ENCODE data around the gene DRC1.

The DRC1 gene

GRCh38 chr2:26410764-26411243 lies 9.1 kb downstream of the DRC1 start:
- no peaks in the 10 kb centered on the region for H3K27me3 ChIP-seq (ENCODE audit: control insufficient read depth, insufficient read depth, low read length)
- H3K4me2 ChIP-seq (ENCODE audit: low read length) = no peak overlapping the region
- H3K79me2 ChIP-seq = no peaks in the 10 kb centered on the region
- no peak overlapping the region for H3K4me3 ChIP-seq (ENCODE audit: low read depth, low read length)
- H3K4me1 ChIP-seq = no peaks in the 10 kb centered on the region
- H3K36me3 ChIP-seq (ENCODE audit: control insufficient read depth, insufficient read depth, low read length) = no peaks in the 10 kb centered on the region
- no peak overlapping the region for H3K27ac ChIP-seq
- no peak overlapping the region for H2AFZ ChIP-seq
- H3K9ac ChIP-seq = no peak overlapping the region
- H3K9me3 ChIP-seq (ENCODE audit: control insufficient read depth, low read length) = no peaks in the 10 kb centered on the region
- no peak for TF ChIP-seq CTCF (IDR thresholded peaks at IDR 0.05)

GRCh38 chr2:26411419-26411818 lies 9.7 kb downstream of the DRC1 start:
- no peaks in the 10 kb centered on the region for H3K4me1 ChIP-seq
- H3K4me3 ChIP-seq (ENCODE audit: low read depth, low read length) = no peak overlapping the region
- no peak overlapping the region for H3K4me2 ChIP-seq (ENCODE audit: low read length)
- no peak overlapping the region for H3K27ac ChIP-seq
- H3K9me3 ChIP-seq (ENCODE audit: control insufficient read depth, low read length) = no peaks in the 10 kb centered on the region
- no peaks in the 10 kb centered on the region for H3K36me3 ChIP-seq (ENCODE audit: control insufficient read depth, insufficient read depth, low read length)
- no peaks in the 10 kb centered on the region for H3K27me3 ChIP-seq (ENCODE audit: control insufficient read depth, insufficient read depth, low read length)
- no peak for TF ChIP-seq CTCF (IDR thresholded peaks at IDR 0.05)
- H2AFZ ChIP-seq = no peak overlapping the region
- H3K9ac ChIP-seq = no peak overlapping the region
- H3K79me2 ChIP-seq = no peaks in the 10 kb centered on the region

- Histone ChIP-seq H3K4me3 (ENCODE audit: low read depth, low read length) (no peak overlapping the region), H3K9me3 (ENCODE audit: control insufficient read depth, low read length) (no peaks in the 10 kb centered on the region), H3K27ac (no peak overlapping the region), H2AFZ (no peak overlapping the region), H3K27me3 (ENCODE audit: control insufficient read depth, insufficient read depth, low read length) (no peaks in the 10 kb centered on the region), H3K4me2 (ENCODE audit: low read length) (no peak overlapping the region), H3K79me2 (no peaks in the 10 kb centered on the region), H3K9ac (no peak overlapping the region), H3K36me3 (ENCODE audit: control insufficient read depth, insufficient read depth, low read length) (no peaks in the 10 kb centered on the region), H3K4me1 (no peaks in the 10 kb centered on the region)
- TF ChIP-seq CTCF (IDR thresholded peaks at IDR 0.05) = no peak
Measured at GRCh38 chr2:26412091-26412673, 10.5 kb downstream of the DRC1 start.

GRCh38 chr2:26414311-26414710 lies 12.6 kb downstream of the DRC1 start:
- H3K4me3 ChIP-seq (ENCODE audit: low read depth, low read length) = no peak overlapping the region
- no peak overlapping the region for H3K27ac ChIP-seq
- H3K9ac ChIP-seq = no peak overlapping the region
- H3K79me2 ChIP-seq = no peaks in the 10 kb centered on the region
- H3K36me3 ChIP-seq (ENCODE audit: control insufficient read depth, insufficient read depth, low read length) = no peaks in the 10 kb centered on the region
- no peaks in the 10 kb centered on the region for H3K4me1 ChIP-seq
- no peak overlapping the region for H2AFZ ChIP-seq
- no peak for TF ChIP-seq CTCF (IDR thresholded peaks at IDR 0.05)
- H3K27me3 ChIP-seq (ENCODE audit: control insufficient read depth, insufficient read depth, low read length) = no peaks in the 10 kb centered on the region
- H3K4me2 ChIP-seq (ENCODE audit: low read length) = no peak overlapping the region
- no peaks in the 10 kb centered on the region for H3K9me3 ChIP-seq (ENCODE audit: control insufficient read depth, low read length)

DNA sequence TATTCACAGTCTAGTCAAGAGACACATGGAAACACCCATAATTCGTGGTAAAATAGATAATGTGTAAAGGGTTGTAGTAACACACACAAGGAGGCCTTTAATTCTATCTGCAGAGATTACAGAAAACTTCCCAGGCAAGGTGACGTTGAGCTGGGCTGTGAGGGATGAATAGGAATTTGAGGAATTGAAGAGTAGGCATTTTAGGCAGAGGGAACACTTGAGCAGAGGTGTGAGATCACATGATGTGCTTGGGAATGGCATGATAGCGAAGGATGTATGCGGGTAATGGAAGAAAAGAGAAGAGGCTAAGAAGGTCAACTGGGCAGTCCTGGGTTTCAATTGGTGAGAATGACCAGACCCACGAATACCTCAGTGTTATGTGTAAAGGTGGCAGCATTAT lies 20.2 kb downstream of the DRC1 start:
- Histone ChIP-seq H3K4me2 (ENCODE audit: low read length) (no peak overlapping the region), H3K27ac (no peak overlapping the region), H3K36me3 (ENCODE audit: control insufficient read depth, insufficient read depth, low read length) (no peaks in the 10 kb centered on the region), H3K4me1 (no peaks in the 10 kb centered on the region), H3K4me3 (ENCODE audit: low read depth, low read length) (no peak overlapping the region), H3K9me3 (ENCODE audit: control insufficient read depth, low read length) (no peaks in the 10 kb centered on the region), H2AFZ (no peak overlapping the region), H3K9ac (no peak overlapping the region), H3K27me3 (ENCODE audit: control insufficient read depth, insufficient read depth, low read length) (no peaks in the 10 kb centered on the region), H3K79me2 (no peaks in the 10 kb centered on the region)
- no peak for TF ChIP-seq CTCF (IDR thresholded peaks at IDR 0.05)

All from parathyroid adenoma (tissue), 2 donors.